Measurements from ENCODE around the gene MAP3K8. TPM values are rescaled to one million over a fixed set of nuclear protein-coding genes. Genes with fewer than 3 reads are reported as not detected.
"Not testable (repeated sequence)": the region's sequence is repeated elsewhere in the genome, so short reads cannot be mapped to it uniquely, and the experiment has no call there.

Gene MAP3K8
- total and polyA plus RNA-seq, 8 donors: 8.2 to 57.3 (median 12.4) TPM

- ATAC-seq: no peak
- H3K36me3 ChIP-seq: peaks cover 0 to 15% of the 10 kb centered on the region in 2 donors
- H3K9me3 ChIP-seq: no peaks in the 10 kb centered on the region
- no peak for DNase-seq
- H3K27ac ChIP-seq: no peak overlapping the region
- TF ChIP-seq, protein P1, sequence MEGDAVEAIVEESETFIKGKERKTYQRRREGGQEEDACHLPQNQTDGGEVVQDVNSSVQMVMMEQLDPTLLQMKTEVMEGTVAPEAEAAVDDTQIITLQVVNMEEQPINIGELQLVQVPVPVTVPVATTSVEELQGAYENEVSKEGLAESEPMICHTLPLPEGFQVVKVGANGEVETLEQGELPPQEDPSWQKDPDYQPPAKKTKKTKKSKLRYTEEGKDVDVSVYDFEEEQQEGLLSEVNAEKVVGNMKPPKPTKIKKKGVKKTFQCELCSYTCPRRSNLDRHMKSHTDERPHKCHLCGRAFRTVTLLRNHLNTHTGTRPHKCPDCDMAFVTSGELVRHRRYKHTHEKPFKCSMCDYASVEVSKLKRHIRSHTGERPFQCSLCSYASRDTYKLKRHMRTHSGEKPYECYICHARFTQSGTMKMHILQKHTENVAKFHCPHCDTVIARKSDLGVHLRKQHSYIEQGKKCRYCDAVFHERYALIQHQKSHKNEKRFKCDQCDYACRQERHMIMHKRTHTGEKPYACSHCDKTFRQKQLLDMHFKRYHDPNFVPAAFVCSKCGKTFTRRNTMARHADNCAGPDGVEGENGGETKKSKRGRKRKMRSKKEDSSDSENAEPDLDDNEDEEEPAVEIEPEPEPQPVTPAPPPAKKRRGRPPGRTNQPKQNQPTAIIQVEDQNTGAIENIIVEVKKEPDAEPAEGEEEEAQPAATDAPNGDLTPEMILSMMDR (IDR thresholded peaks at IDR 0.05): no peak
- intact Hi-C loops (cut with DNase I): no loop called here
- no peak overlapping the region for H3K4me3 ChIP-seq
- H3K27me3 ChIP-seq: no peaks in the 10 kb centered on the region
- peaks cover 5 to 23% of the 10 kb centered on the region in 2 donors for H3K4me1 ChIP-seq
Observed at GRCh38 chr10:30466445-30466844, 32.5 kb downstream of the MAP3K8 start.

GRCh38 chr10:30467651-30468338, 33.8 kb downstream of the MAP3K8 start:
- peaks cover 5 to 23% of the 10 kb centered on the region in 2 donors for H3K4me1 ChIP-seq
- peaks cover 0 to 1% of the 10 kb centered on the region in 2 donors for H3K36me3 ChIP-seq
- H3K27ac ChIP-seq: peak overlapping the region in 1 of 2 donors; percentile 73
- DNase-seq (no peak), ATAC-seq (peak; percentile 60)
- intact Hi-C loops (cut with DNase I): no loop called here
- no peak overlapping the region for H3K4me3 ChIP-seq
- TF ChIP-seq, protein P1 (IDR thresholded peaks at IDR 0.05): no peak
- H3K9me3 ChIP-seq: no peaks in the 10 kb centered on the region
- no peaks in the 10 kb centered on the region for H3K27me3 ChIP-seq

GRCh38 chr10:30472414-30473155, 38.6 kb downstream of the MAP3K8 start:
- TF ChIP-seq, protein P1 (IDR thresholded peaks at IDR 0.05): no peak
- Histone ChIP-seq H3K27me3 (no peaks in the 10 kb centered on the region), H3K4me3 (no peak overlapping the region), H3K36me3 (no peaks in the 10 kb centered on the region), H3K4me1 (peaks cover 5 to 10% of the 10 kb centered on the region in 2 donors), H3K27ac (no peak overlapping the region), H3K9me3 (no peaks in the 10 kb centered on the region)
- DNase-seq (no peak), ATAC-seq (no peak)
- intact Hi-C loops (cut with DNase I): no loop called here

DNA sequence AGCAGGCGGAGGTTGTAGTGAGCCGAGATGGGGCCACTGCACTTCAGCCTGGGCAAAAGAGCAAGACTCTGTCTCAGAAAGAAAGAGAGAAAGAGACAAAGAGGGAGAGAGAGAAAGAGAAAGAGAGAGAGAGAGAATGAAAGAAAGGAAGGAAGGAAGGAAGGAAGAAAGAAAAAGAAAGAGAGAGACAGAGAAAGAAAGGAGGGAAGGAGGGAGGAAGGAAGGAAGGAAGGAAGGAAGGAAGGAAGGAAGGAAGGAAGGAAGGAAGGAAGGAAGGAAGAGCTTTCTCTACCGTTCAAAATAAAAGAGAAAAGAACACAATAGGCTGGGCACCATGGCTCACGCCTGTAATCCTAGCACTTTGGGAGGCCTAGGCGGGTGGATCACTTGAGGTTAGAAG, 41.5 kb downstream of the MAP3K8 start:
- intact Hi-C loops (cut with DNase I); H3K9me3 ChIP-seq: not testable (repeated sequence)

GRCh38 chr10:30476511-30477155, 42.6 kb downstream of the MAP3K8 start:
- H3K4me3 ChIP-seq: no peak overlapping the region
- ATAC-seq (no peak), DNase-seq (no peak)
- TF ChIP-seq, protein P1 (IDR thresholded peaks at IDR 0.05): no peak
- H3K27ac ChIP-seq: no peak overlapping the region
- no peaks in the 10 kb centered on the region for H3K4me1 ChIP-seq
- intact Hi-C loops (cut with DNase I): no loop called here
- no peaks in the 10 kb centered on the region for H3K9me3 ChIP-seq
- no peaks in the 10 kb centered on the region for H3K27me3 ChIP-seq
- no peaks in the 10 kb centered on the region for H3K36me3 ChIP-seq

More for the DNA sequence above, 41.5 kb downstream of the MAP3K8 start:
- not testable (repeated sequence) for ATAC-seq, H3K27ac ChIP-seq, H3K4me3 ChIP-seq, DNase-seq, H3K27me3 ChIP-seq, H3K4me1 ChIP-seq, H3K36me3 ChIP-seq

DNA sequence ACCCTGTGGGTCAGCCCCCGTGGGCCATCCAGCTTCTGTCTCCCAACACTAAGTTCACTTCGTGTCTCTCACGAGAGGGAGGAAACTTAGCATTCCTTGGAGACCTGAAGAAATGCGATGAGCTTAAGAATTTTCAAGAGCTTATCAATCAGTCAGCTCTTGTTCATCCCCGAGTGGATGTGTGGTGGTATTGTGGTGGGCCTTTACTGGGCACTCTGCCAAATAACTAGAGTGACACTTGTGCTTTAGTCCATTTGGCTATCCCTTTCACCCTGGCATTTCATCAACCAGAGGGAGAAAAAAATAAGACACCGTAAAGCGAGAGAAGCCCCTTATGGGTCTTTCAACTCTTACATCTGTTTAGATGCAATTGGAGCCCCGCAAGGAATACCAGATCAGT, 45.5 kb downstream of the MAP3K8 start:
- H3K27me3 ChIP-seq; H3K4me3 ChIP-seq; ATAC-seq; H3K4me1 ChIP-seq; H3K9me3 ChIP-seq; H3K27ac ChIP-seq; intact Hi-C loops (cut with DNase I); H3K36me3 ChIP-seq; DNase-seq: not testable (repeated sequence)
